Measurements from ENCODE around the gene CCDC50.

The CCDC50 gene

DNA sequence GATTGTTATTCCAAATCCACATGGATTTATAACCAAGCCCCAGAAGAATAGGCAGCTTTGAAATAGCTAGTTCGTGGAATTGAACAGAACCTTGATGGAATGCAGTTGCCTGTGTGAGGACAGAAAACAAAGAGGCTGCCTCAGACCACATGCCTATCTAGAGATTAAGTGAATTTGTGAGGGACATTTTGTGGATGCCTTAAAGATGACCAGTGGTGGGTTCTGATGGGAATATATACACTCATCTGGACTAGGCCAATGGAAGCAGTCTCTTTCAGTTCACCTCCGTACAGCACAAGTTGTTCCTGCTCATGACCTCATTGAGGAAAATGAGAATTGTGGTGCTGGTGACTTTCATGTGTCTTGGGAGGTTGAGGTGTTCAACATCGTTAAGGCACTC lies 68.6 kb downstream of the CCDC50 start:
- Histone ChIP-seq H3K79me1 (ENCODE audit: low read depth, low read length) (no peaks in the 10 kb centered on the region), H3K18ac (ENCODE audit: low read length) (no peak overlapping the region), H3K4me2 (ENCODE audit: insufficient read depth, low read length, poor library complexity, severe bottlenecking) (no peak overlapping the region), H3K4me1 (ENCODE audit: control insufficient read depth in 2 of 2, insufficient read depth in 1 of 2, low read depth in 1 of 2, low read length in 2 of 2) (peaks cover 0 to 3% of the 10 kb centered on the region in 2 donors), H3K14ac (ENCODE audit: low read length) (no peak overlapping the region), H3K4ac (ENCODE audit: low read length) (no peak overlapping the region), H3K4me3 (ENCODE audit: low read length in 2 of 2) (no peak overlapping the region), H3K23ac (ENCODE audit: low read depth, low read length, poor library complexity) (no peak overlapping the region), H3K9me3 (replicated peaks in 1 of 2; ENCODE audit: control insufficient read depth in 2 of 2, insufficient read depth in 1 of 2, low read depth in 1 of 2, low read length in 2 of 2) (peaks cover 0 to 3% of the 10 kb centered on the region in 2 donors), H3K36me3 (replicated peaks in 1 of 2; ENCODE audit: control insufficient read depth in 2 of 2, insufficient read depth in 2 of 2, low read length in 2 of 2) (peaks cover 0 to 58% of the 10 kb centered on the region in 2 donors), H2AFZ (ENCODE audit: low read length) (no peak overlapping the region), H2BK120ac (ENCODE audit: low read depth, low read length) (no peak overlapping the region), H3K27ac (replicated peaks; ENCODE audit: low read length) (no peak overlapping the region), H3K27me3 (ENCODE audit: control insufficient read depth in 3 of 3, insufficient read depth in 3 of 3, low read depth in 1 of 3, low read length in 3 of 3) (no peaks in the 10 kb centered on the region), H2BK5ac (ENCODE audit: low read length) (no peak overlapping the region), H2AK5ac (ENCODE audit: low read depth, low read length) (no peak overlapping the region), H4K91ac (ENCODE audit: low read depth, low read length, poor library complexity) (no peak overlapping the region), H2BK15ac (ENCODE audit: low read length) (no peak overlapping the region), H3K9ac (ENCODE audit: low read depth, low read length, poor library complexity) (no peak overlapping the region), H4K8ac (ENCODE audit: low read depth, low read length) (no peak overlapping the region), H2BK12ac (ENCODE audit: low read length) (no peak overlapping the region)
- no CpG with 5 or more reads among the region's 3 CpGs for WGBS, 2 donors (ENCODE audit: extremely low coverage in 2 of 2, insufficient read length in 2 of 2, insufficient replicate concordance in 1 of 2)
- DNase-seq (ENCODE audit: low spot score) = no peak

DNA sequence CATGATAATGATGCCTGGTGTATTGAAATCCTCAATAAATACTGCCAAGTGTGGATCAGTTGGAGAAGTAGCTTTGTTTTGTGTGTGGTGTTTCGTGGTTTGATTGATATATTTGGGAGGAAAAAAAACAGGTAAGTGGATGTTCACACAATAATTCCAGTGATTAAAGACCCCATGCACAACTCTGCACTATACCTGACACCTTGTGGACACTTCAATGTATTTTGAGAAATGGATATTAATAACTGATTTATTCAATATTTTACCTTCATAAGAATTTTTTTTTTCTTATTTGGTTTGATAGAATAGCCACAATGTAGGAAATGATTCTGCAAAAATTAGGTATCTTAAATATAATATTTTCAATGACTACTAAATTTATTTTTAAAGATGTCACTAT lies 69.4 kb downstream of the CCDC50 start:
- Histone ChIP-seq H2BK12ac (ENCODE audit: low read length) (no peak overlapping the region), H3K4me1 (ENCODE audit: control insufficient read depth in 2 of 2, insufficient read depth in 1 of 2, low read depth in 1 of 2, low read length in 2 of 2) (peaks cover 0 to 3% of the 10 kb centered on the region in 2 donors), H3K27ac (replicated peaks; ENCODE audit: low read length) (no peak overlapping the region), H3K27me3 (ENCODE audit: control insufficient read depth in 3 of 3, insufficient read depth in 3 of 3, low read depth in 1 of 3, low read length in 3 of 3) (no peaks in the 10 kb centered on the region), H2BK5ac (ENCODE audit: low read length) (no peak overlapping the region), H3K4ac (ENCODE audit: low read length) (no peak overlapping the region), H4K8ac (ENCODE audit: low read depth, low read length) (no peak overlapping the region), H3K9ac (ENCODE audit: low read depth, low read length, poor library complexity) (no peak overlapping the region), H2BK15ac (ENCODE audit: low read length) (no peak overlapping the region), H2AK5ac (ENCODE audit: low read depth, low read length) (no peak overlapping the region), H3K79me1 (ENCODE audit: low read depth, low read length) (no peaks in the 10 kb centered on the region), H2AFZ (ENCODE audit: low read length) (no peak overlapping the region), H4K91ac (ENCODE audit: low read depth, low read length, poor library complexity) (no peak overlapping the region), H3K36me3 (replicated peaks in 1 of 2; ENCODE audit: control insufficient read depth in 2 of 2, insufficient read depth in 2 of 2, low read length in 2 of 2) (peaks cover 0 to 54% of the 10 kb centered on the region in 2 donors), H3K4me3 (ENCODE audit: low read length in 2 of 2) (no peak overlapping the region), H3K18ac (ENCODE audit: low read length) (no peak overlapping the region), H3K9me3 (replicated peaks in 1 of 2; ENCODE audit: control insufficient read depth in 2 of 2, insufficient read depth in 1 of 2, low read depth in 1 of 2, low read length in 2 of 2) (peaks cover 0 to 3% of the 10 kb centered on the region in 2 donors), H3K4me2 (ENCODE audit: insufficient read depth, low read length, poor library complexity, severe bottlenecking) (no peak overlapping the region), H3K23ac (ENCODE audit: low read depth, low read length, poor library complexity) (no peak overlapping the region), H2BK120ac (ENCODE audit: low read depth, low read length) (no peak overlapping the region), H3K14ac (ENCODE audit: low read length) (no peak overlapping the region)
- no peak for DNase-seq (ENCODE audit: low spot score)
- 100% methylated on average over 1 of the region's 1 CpG; no CpG with 5 or more reads in 1 of the 2 donors for WGBS, 2 donors (ENCODE audit: extremely low coverage in 2 of 2, insufficient read length in 2 of 2, insufficient replicate concordance in 1 of 2)

DNA sequence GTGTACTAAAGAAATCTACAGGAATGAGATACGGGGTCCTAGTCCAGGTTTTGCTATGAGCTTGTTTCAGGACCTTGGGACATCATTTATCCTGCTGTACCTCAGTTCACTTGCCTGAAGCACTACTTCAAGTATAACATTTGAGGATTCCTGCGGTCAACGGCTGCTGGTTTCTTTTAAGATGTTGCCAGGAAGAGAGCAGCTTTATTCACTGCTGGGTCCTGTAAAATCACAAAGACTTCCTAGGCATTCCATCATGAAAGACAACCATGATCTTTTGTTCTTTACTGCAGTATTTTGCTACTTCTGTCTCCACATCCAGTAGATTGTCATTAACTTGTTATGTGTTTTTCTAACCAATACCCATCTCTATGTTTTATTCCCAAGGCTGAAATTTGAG lies 70.7 kb downstream of the CCDC50 start:
- Histone ChIP-seq H3K4me2 (ENCODE audit: insufficient read depth, low read length, poor library complexity, severe bottlenecking) (no peak overlapping the region), H3K79me1 (ENCODE audit: low read depth, low read length) (no peaks in the 10 kb centered on the region), H4K8ac (ENCODE audit: low read depth, low read length) (no peak overlapping the region), H3K4ac (ENCODE audit: low read length) (no peak overlapping the region), H3K14ac (ENCODE audit: low read length) (no peak overlapping the region), H2BK15ac (ENCODE audit: low read length) (no peak overlapping the region), H3K9me3 (replicated peaks in 1 of 2; ENCODE audit: control insufficient read depth in 2 of 2, insufficient read depth in 1 of 2, low read depth in 1 of 2, low read length in 2 of 2) (peaks cover 0 to 3% of the 10 kb centered on the region in 2 donors), H3K4me1 (ENCODE audit: control insufficient read depth in 2 of 2, insufficient read depth in 1 of 2, low read depth in 1 of 2, low read length in 2 of 2) (peaks cover 0 to 3% of the 10 kb centered on the region in 2 donors), H3K27me3 (ENCODE audit: control insufficient read depth in 3 of 3, insufficient read depth in 3 of 3, low read depth in 1 of 3, low read length in 3 of 3) (no peaks in the 10 kb centered on the region), H2AK5ac (ENCODE audit: low read depth, low read length) (no peak overlapping the region), H2BK120ac (ENCODE audit: low read depth, low read length) (no peak overlapping the region), H2BK12ac (ENCODE audit: low read length) (no peak overlapping the region), H4K91ac (ENCODE audit: low read depth, low read length, poor library complexity) (no peak overlapping the region), H3K9ac (ENCODE audit: low read depth, low read length, poor library complexity) (no peak overlapping the region), H3K18ac (ENCODE audit: low read length) (no peak overlapping the region), H3K36me3 (replicated peaks in 1 of 2; ENCODE audit: control insufficient read depth in 2 of 2, insufficient read depth in 2 of 2, low read length in 2 of 2) (peaks cover 0 to 42% of the 10 kb centered on the region in 2 donors), H2AFZ (ENCODE audit: low read length) (no peak overlapping the region), H3K27ac (replicated peaks; ENCODE audit: low read length) (no peak overlapping the region), H2BK5ac (ENCODE audit: low read length) (no peak overlapping the region), H3K4me3 (ENCODE audit: low read length in 2 of 2) (no peak overlapping the region), H3K23ac (ENCODE audit: low read depth, low read length, poor library complexity) (no peak overlapping the region)
- DNase-seq (ENCODE audit: low spot score) = no peak
- WGBS, 2 donors (ENCODE audit: extremely low coverage in 2 of 2, insufficient read length in 2 of 2, insufficient replicate concordance in 1 of 2) = no CpG with 5 or more reads among the region's 3 CpGs

DNA sequence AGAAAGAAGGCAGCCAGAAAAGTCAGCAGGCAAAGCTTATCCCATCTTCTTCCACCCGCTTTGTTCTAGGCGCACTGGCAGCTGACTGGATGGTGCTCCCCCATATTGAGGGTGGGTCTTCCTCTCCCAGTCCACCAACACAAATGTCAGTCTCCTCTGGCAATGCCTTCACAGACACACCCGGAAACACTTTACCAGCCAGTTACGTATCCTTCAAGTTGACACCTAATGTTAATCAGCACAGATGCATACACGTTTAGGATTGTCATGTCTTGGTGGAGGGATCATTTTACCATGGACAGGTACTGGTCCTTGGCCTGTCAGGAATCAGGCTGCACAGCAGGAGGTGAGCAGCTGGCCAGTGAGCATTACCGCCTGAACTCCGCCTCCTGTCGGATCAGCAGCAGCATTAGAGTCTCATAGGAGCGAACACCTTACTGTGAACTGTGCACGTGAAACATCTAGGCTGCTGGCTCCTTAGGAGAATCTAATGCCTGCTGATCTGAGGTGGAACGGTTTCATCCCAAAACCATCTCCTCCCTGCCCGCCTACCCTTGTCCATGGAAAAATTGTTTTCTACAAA lies 72.7 kb downstream of the CCDC50 start:
- Histone ChIP-seq H3K9ac (ENCODE audit: low read depth, low read length, poor library complexity) (no peak overlapping the region), H2BK120ac (ENCODE audit: low read depth, low read length) (no peak overlapping the region), H3K23ac (ENCODE audit: low read depth, low read length, poor library complexity) (no peak overlapping the region), H3K4me3 (ENCODE audit: low read length in 2 of 2) (no peak overlapping the region), H4K91ac (ENCODE audit: low read depth, low read length, poor library complexity) (no peak overlapping the region), H3K14ac (ENCODE audit: low read length) (no peak overlapping the region), H2AK5ac (ENCODE audit: low read depth, low read length) (no peak overlapping the region), H3K4ac (ENCODE audit: low read length) (no peak overlapping the region), H3K79me1 (ENCODE audit: low read depth, low read length) (no peaks in the 10 kb centered on the region), H3K27ac (replicated peaks; ENCODE audit: low read length) (no peak overlapping the region), H4K8ac (ENCODE audit: low read depth, low read length) (no peak overlapping the region), H3K27me3 (ENCODE audit: control insufficient read depth in 3 of 3, insufficient read depth in 3 of 3, low read depth in 1 of 3, low read length in 3 of 3) (no peaks in the 10 kb centered on the region), H3K9me3 (replicated peaks in 1 of 2; ENCODE audit: control insufficient read depth in 2 of 2, insufficient read depth in 1 of 2, low read depth in 1 of 2, low read length in 2 of 2) (peaks cover 0 to 3% of the 10 kb centered on the region in 2 donors), H3K36me3 (replicated peaks in 1 of 2; ENCODE audit: control insufficient read depth in 2 of 2, insufficient read depth in 2 of 2, low read length in 2 of 2) (peaks cover 0 to 23% of the 10 kb centered on the region in 2 donors), H3K18ac (ENCODE audit: low read length) (no peak overlapping the region), H2BK12ac (ENCODE audit: low read length) (no peak overlapping the region), H2AFZ (ENCODE audit: low read length) (no peak overlapping the region), H3K4me1 (ENCODE audit: control insufficient read depth in 2 of 2, insufficient read depth in 1 of 2, low read depth in 1 of 2, low read length in 2 of 2) (peaks cover 0 to 3% of the 10 kb centered on the region in 2 donors), H3K4me2 (ENCODE audit: insufficient read depth, low read length, poor library complexity, severe bottlenecking) (no peak overlapping the region), H2BK15ac (ENCODE audit: low read length) (no peak overlapping the region), H2BK5ac (ENCODE audit: low read length) (no peak overlapping the region)
- DNase-seq (ENCODE audit: low spot score) = no peak
- WGBS, 2 donors (ENCODE audit: extremely low coverage in 2 of 2, insufficient read length in 2 of 2, insufficient replicate concordance in 1 of 2) = no CpG with 5 or more reads among the region's 12 CpGs

All from neuronal stem cell (in vitro differentiated cells).